ENCODE results near the gene VPS41.
A peak's percentile ranks its signal among the peaks of the same experiment; 100 is the strongest.

The VPS41 gene

GRCh38 chr7:38907766-38908165, 1.2 kb downstream of the VPS41 start:
- Histone ChIP-seq H4K20me1 (ENCODE audit: insufficient read depth, low read length) (peaks cover 8% of the 10 kb centered on the region; the same call in 1 of the 2 replicates), H3K36me3 (ENCODE audit: insufficient read depth, low read length) (no peaks in the 10 kb centered on the region; the same call in 1 of the 2 replicates), H3K4me1 (ENCODE audit: insufficient read depth, low read length) (peaks cover 21% of the 10 kb centered on the region), H3K4me3 (ENCODE audit: low read depth in 1 of 2, low read length in 2 of 2) (peak overlapping the region in 1 of 2 experiments; percentile 94; a peak in 1 of 4 replicates), H3K4me2 (ENCODE audit: insufficient read depth, low read length) (peak overlapping the region; percentile 69), H3K9ac (ENCODE audit: low read depth, low read length) (0 out of 2 replicates have a peak overlapping the region, but pooled peaks have one; percentile 66), H3K27me3 (ENCODE audit: insufficient read depth, low read length, poor library complexity) (no peaks in the 10 kb centered on the region), H3K9me3 (ENCODE audit: insufficient read depth, low read length, severe bottlenecking) (no peaks in the 10 kb centered on the region), H3K79me2 (ENCODE audit: insufficient read depth, low read length) (peaks cover 22% of the 10 kb centered on the region), H2AFZ (ENCODE audit: low read depth, low read length) (no peak overlapping the region), H3K27ac (ENCODE audit: low read length) (no peak overlapping the region)
- no peak for ATAC-seq (ENCODE audit: insufficient read depth, low read depth)
- TF ChIP-seq EZH2 (IDR thresholded peaks at IDR 0.05; ENCODE audit: borderline replicate concordance, low read depth, low read length, severe bottlenecking) (no peak), CTCF (IDR thresholded peaks at IDR 0.05; ENCODE audit: borderline replicate concordance, extremely low read depth, low read length, poor library complexity, severe bottlenecking) (no peak)
- no peak for DNase-seq

- Histone ChIP-seq H2AFZ (ENCODE audit: low read depth, low read length) (no peak overlapping the region), H3K27ac (ENCODE audit: low read length) (no peak overlapping the region), H3K27me3 (ENCODE audit: insufficient read depth, low read length, poor library complexity) (no peaks in the 10 kb centered on the region), H3K9ac (ENCODE audit: low read depth, low read length) (no peak overlapping the region), H3K79me2 (ENCODE audit: insufficient read depth, low read length) (peaks cover 22% of the 10 kb centered on the region), H3K4me3 (ENCODE audit: low read depth in 1 of 2, low read length in 2 of 2) (no peak overlapping the region), H4K20me1 (ENCODE audit: insufficient read depth, low read length) (peaks cover 12% of the 10 kb centered on the region; the same call in 1 of the 2 replicates), H3K36me3 (ENCODE audit: insufficient read depth, low read length) (no peaks in the 10 kb centered on the region; the same call in 1 of the 2 replicates), H3K4me2 (ENCODE audit: insufficient read depth, low read length) (peak overlapping the region; percentile 21; the same call in 1 of the 2 replicates), H3K9me3 (ENCODE audit: insufficient read depth, low read length, severe bottlenecking) (no peaks in the 10 kb centered on the region), H3K4me1 (ENCODE audit: insufficient read depth, low read length) (peaks cover 21% of the 10 kb centered on the region)
- DNase-seq: no peak
- TF ChIP-seq EZH2 (IDR thresholded peaks at IDR 0.05; ENCODE audit: borderline replicate concordance, low read depth, low read length, severe bottlenecking): no peak
- no peak for TF ChIP-seq CTCF (IDR thresholded peaks at IDR 0.05; ENCODE audit: borderline replicate concordance, extremely low read depth, low read length, poor library complexity, severe bottlenecking)
- ATAC-seq (ENCODE audit: insufficient read depth, low read depth): no peak
Observed at GRCh38 chr7:38907066-38907465, 1.9 kb downstream of the VPS41 start.

GRCh38 chr7:38905056-38905759, 3.8 kb downstream of the VPS41 start:
- Histone ChIP-seq H3K9me3 (ENCODE audit: insufficient read depth, low read length, severe bottlenecking) (no peaks in the 10 kb centered on the region), H3K79me2 (ENCODE audit: insufficient read depth, low read length) (peaks cover 22% of the 10 kb centered on the region), H4K20me1 (ENCODE audit: insufficient read depth, low read length) (peaks cover 12% of the 10 kb centered on the region; the same call in 1 of the 2 replicates), H3K4me2 (ENCODE audit: insufficient read depth, low read length) (no peak overlapping the region), H3K4me1 (ENCODE audit: insufficient read depth, low read length) (peaks cover 21% of the 10 kb centered on the region), H2AFZ (ENCODE audit: low read depth, low read length) (no peak overlapping the region), H3K4me3 (ENCODE audit: low read depth in 1 of 2, low read length in 2 of 2) (no peak overlapping the region), H3K9ac (ENCODE audit: low read depth, low read length) (no peak overlapping the region), H3K27ac (ENCODE audit: low read length) (no peak overlapping the region), H3K27me3 (ENCODE audit: insufficient read depth, low read length, poor library complexity) (no peaks in the 10 kb centered on the region), H3K36me3 (ENCODE audit: insufficient read depth, low read length) (no peaks in the 10 kb centered on the region; the same call in 1 of the 2 replicates)
- ATAC-seq (ENCODE audit: insufficient read depth, low read depth): no peak
- no peak for DNase-seq
- no peak for TF ChIP-seq EZH2 (IDR thresholded peaks at IDR 0.05; ENCODE audit: borderline replicate concordance, low read depth, low read length, severe bottlenecking)
- TF ChIP-seq CTCF (IDR thresholded peaks at IDR 0.05; ENCODE audit: borderline replicate concordance, extremely low read depth, low read length, poor library complexity, severe bottlenecking): no peak

Measured in DND-41 (cell line).